Endodermal cell (in vitro differentiated cells): ENCODE results near the gene SDCCAG8. TPM values are rescaled to one million over a fixed set of nuclear protein-coding genes. Genes with fewer than 3 reads are reported as not detected.

Experiments
- DNase-seq: peaks from one replicate; pipeline ENCODE4 v3.0.0-alpha.2; 2017
- H3K27ac ChIP-seq: 2 replicates; pipeline ENCODE4 v1.5.1; 2013; ENCODE audit warnings: mild to moderate bottlenecking, low read depth, low read length, moderate library complexity
- H3K27me3 ChIP-seq: 2 replicates; pipeline ENCODE4 v1.6.1; 2013; ENCODE audit warnings: mild to moderate bottlenecking, low read length, moderate library complexity; ENCODE audit not compliant: insufficient read depth, control insufficient read depth, poor library complexity, severe bottlenecking
- H3K36me3 ChIP-seq: 2 replicates; pipeline ENCODE4 v1.7.0; 2013; ENCODE audit warnings: mild to moderate bottlenecking, low read length, moderate library complexity; ENCODE audit not compliant: control insufficient read depth, insufficient read depth
- H3K4me1 ChIP-seq: one replicate; pipeline ENCODE4 v1.7.0; 2013; ENCODE audit warnings: low read length; ENCODE audit not compliant: control insufficient read depth, insufficient read depth
- H3K4me3 ChIP-seq: 2 replicates; pipeline ENCODE4 v1.5.1; 2013; ENCODE audit warnings: mild to moderate bottlenecking, low read length, moderate library complexity
- H3K9ac ChIP-seq: 2 replicates; pipeline ENCODE4 v1.6.1; 2013; ENCODE audit warnings: mild to moderate bottlenecking, low read length, moderate library complexity; ENCODE audit not compliant: poor library complexity, severe bottlenecking; ENCODE audit errors: extremely low read depth
- H3K9me3 ChIP-seq: 2 replicates; pipeline ENCODE4 v1.6.1; 2013; ENCODE audit warnings: mild to moderate bottlenecking, low read length, moderate library complexity; ENCODE audit not compliant: control insufficient read depth
- H3K27ac Mint-ChIP-seq: 2 replicates; pipeline ENCODE4 v1.8.0; 2020; ENCODE audit warnings: mixed read lengths
- H3K27me3 Mint-ChIP-seq: 2 replicates; pipeline ENCODE4 v1.8.0; 2021; ENCODE audit warnings: mild to moderate bottlenecking, mixed read lengths; ENCODE audit not compliant: insufficient read depth
- H3K36me3 Mint-ChIP-seq: 2 replicates; pipeline ENCODE4 v1.8.0; 2020; ENCODE audit warnings: low read depth, mixed read lengths
- H3K4me1 Mint-ChIP-seq: 2 replicates; pipeline ENCODE4 v1.8.0; 2020; ENCODE audit warnings: mixed read lengths
- H3K4me3 Mint-ChIP-seq: 2 replicates; pipeline ENCODE4 v1.8.0; 2020; ENCODE audit warnings: mild to moderate bottlenecking, moderate library complexity, mixed read lengths
- H3K9me3 Mint-ChIP-seq: 2 replicates; pipeline ENCODE4 v1.8.0; 2020; ENCODE audit warnings: mild to moderate bottlenecking, mixed read lengths
- CTCF ChIP-seq: fragments of 200-600 bp; sonication (generic); conservative IDR thresholded peaks from 2 replicates; pipeline ENCODE4 v1.5.0; 2021; ENCODE audit warnings: antibody characterized with exemption, mild to moderate bottlenecking
- WGBS, 2 experiments: methylation state at CpG; one replicate each; pipeline versions ENCODE4 v1.1.5 to v1.1.7; 2013; ENCODE audit warnings: missing lambda C conversion rate in 2 of 2, mixed read lengths in 1 of 2; ENCODE audit not compliant: insufficient coverage in 1 of 2, insufficient read length in 1 of 2; 5-methylcytosine and 5-hydroxymethylcytosine counted together
- total RNA-seq, 2 donors: library from RNA; stranded (reverse); fragmentation: NEBNext Ultra II Directional in 1 of 2; extraction: Animal tissue kit (Norgen Biotek cat#: 25700) in 1 of 2; gene quantifications; 2 replicates in 1 of 2; 3 replicates in 1 of 2; pipeline ENCODE4 v1.2.1, GENCODE V29; 2021

SDCCAG8 gene
- total RNA-seq, 2 donors from 2014 or later = 19.8 to 27.5 TPM

DNA sequence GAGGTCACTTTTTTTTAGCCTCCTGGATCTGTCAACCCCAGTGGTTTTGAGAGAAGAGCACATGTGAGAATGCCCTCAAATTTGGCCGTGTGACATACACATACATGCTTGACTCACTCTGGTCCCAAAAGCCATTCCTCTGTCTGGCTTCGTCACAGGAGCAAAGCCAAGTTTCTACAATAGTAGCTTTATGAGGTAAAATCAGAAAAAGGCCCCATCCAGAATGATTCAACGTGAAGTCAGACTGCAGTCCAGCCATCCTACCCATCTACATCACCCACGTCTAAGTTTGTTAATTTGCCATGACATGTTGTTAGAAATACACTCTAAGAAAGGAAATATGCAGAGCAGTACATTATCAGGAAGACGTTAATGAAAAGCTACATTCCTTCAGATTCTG is 245.2 kb downstream of the SDCCAG8 start:
- no peaks in the 10 kb centered on the region for H3K4me1 ChIP-seq
- DNase-seq = no peak
- no peak overlapping the region for H3K4me3 Mint-ChIP-seq
- H3K27ac Mint-ChIP-seq = no peak overlapping the region
- no peak overlapping the region for H3K9ac ChIP-seq
- no peak overlapping the region for H3K27ac ChIP-seq
- WGBS, 2 experiments = 94 to 100% methylated on average over 2 to 5 of the region's 5 CpGs
- no peaks in the 10 kb centered on the region for H3K27me3 Mint-ChIP-seq
- no peak overlapping the region for H3K4me3 ChIP-seq
- no peaks in the 10 kb centered on the region for H3K36me3 ChIP-seq
- TF ChIP-seq CTCF = no peak
- no peaks in the 10 kb centered on the region for H3K9me3 ChIP-seq
- H3K36me3 Mint-ChIP-seq = peaks cover 18% of the 10 kb centered on the region
- peaks cover 3% of the 10 kb centered on the region for H3K4me1 Mint-ChIP-seq
- H3K27me3 ChIP-seq = no peaks in the 10 kb centered on the region
- no peaks in the 10 kb centered on the region for H3K9me3 Mint-ChIP-seq

DNA sequence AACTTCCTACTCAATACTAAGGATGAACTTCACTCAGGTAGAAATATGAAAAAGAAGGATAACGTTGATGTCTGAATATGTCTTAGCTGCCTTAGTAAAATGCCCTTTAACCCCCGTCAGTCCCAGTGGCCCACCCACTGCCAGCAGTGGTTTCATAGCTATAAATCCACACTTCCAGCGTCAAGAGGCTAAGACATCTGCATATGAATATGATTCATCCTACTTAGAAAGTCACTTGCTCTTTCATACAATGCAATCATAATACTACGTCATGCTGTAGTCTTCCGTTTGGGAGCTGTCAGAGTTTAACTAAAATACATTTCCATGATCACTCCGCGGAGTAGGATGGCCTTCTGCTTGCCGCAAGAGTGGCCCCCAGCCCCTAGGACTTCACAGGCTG is 247.3 kb downstream of the SDCCAG8 start:
- Histone ChIP-seq H3K27me3 (no peaks in the 10 kb centered on the region), H3K27ac (no peak overlapping the region), H3K9me3 (no peaks in the 10 kb centered on the region), H3K9ac (no peak overlapping the region), H3K36me3 (no peaks in the 10 kb centered on the region), H3K4me3 (no peak overlapping the region), H3K4me1 (no peaks in the 10 kb centered on the region)
- WGBS, 2 experiments = 90 to 93% methylated on average over 5 to 8 of the region's 8 CpGs
- no peak for DNase-seq
- no peak overlapping the region for H3K4me3 Mint-ChIP-seq
- no peaks in the 10 kb centered on the region for H3K9me3 Mint-ChIP-seq
- H3K4me1 Mint-ChIP-seq = peaks cover 20% of the 10 kb centered on the region
- no peak overlapping the region for H3K27ac Mint-ChIP-seq
- no peak for TF ChIP-seq CTCF
- peaks cover 12% of the 10 kb centered on the region for H3K36me3 Mint-ChIP-seq
- no peaks in the 10 kb centered on the region for H3K27me3 Mint-ChIP-seq

- Mint-ChIP-seq H3K27ac (no peak overlapping the region), H3K36me3 (peaks cover 12% of the 10 kb centered on the region), H3K4me3 (no peak overlapping the region), H3K4me1 (peaks cover 23% of the 10 kb centered on the region), H3K9me3 (no peaks in the 10 kb centered on the region), H3K27me3 (no peaks in the 10 kb centered on the region)
- H3K27ac ChIP-seq = peak overlapping the region; percentile 52
- no peaks in the 10 kb centered on the region for H3K36me3 ChIP-seq
- H3K4me3 ChIP-seq = no peak overlapping the region
- no peak for TF ChIP-seq CTCF
- DNase-seq = peak; percentile 40
- no peak overlapping the region for H3K9ac ChIP-seq
- 85 to 90% methylated on average over 8 to 10 of the region's 10 CpGs for WGBS, 2 experiments
- no peaks in the 10 kb centered on the region for H3K27me3 ChIP-seq
- H3K9me3 ChIP-seq = no peaks in the 10 kb centered on the region
- H3K4me1 ChIP-seq = no peaks in the 10 kb centered on the region
Observed at GRCh38 chr1:243505986-243506689, 250.3 kb downstream of the SDCCAG8 start.
